Measurements from ENCODE around the gene KDM3B.
A peak's percentile ranks its signal among the peaks of the same experiment; 100 is the strongest.

Gene KDM3B

DNA sequence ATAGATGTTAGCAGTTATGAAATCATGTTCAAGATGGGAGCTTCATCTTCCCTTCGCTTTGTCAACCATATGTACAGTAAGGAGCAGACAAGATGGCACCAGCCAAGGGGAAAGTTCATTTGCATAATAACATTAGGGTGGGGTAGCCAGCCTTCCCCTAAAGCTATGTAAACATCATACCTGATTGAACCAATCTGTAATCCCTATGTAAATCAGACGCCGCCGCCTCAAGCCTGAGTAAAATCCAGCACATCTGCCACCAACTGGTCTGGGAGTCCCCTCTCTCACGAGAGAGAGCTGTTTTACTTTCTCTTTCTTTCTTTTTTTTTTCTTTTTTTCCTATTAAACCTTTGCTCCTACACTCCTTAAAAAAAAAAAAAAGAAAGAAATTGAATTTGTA, 55.5 kb downstream of the KDM3B start:
- no peak for DNase-seq

DNA sequence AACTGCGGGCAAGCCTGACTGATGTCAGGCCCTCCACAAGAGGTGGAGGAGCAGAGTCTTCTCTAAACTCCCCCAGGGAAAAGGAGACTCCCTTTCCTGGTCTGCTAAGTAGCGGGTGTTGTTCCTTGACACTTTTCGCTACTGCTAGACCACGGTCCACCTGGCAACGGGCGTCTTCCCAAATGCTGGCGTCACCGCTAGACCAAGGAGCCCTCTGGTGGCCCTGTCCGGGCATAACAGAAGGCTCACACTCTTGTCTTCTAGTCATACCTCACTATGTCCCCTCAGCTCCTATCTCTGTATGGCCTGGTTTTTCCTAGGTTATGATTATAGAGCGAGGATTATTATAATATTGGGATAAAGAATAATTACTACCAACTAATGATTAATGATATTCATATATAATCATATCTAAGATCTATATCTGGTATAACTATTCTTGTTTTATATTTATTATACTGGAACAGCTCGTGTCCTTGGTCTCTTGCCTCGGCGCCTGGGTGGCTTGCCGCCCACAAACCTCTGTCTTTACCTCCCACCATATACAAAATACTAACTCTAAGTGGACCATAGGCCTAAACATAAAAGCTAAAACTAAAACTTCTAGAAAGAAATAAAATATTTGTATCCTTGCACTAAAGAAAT, 58.6 kb downstream of the KDM3B start:
- peak; percentile 21 for DNase-seq

GRCh38 chr5:138418444-138418843, 66.0 kb downstream of the KDM3B start:
- no peak for DNase-seq

DNA sequence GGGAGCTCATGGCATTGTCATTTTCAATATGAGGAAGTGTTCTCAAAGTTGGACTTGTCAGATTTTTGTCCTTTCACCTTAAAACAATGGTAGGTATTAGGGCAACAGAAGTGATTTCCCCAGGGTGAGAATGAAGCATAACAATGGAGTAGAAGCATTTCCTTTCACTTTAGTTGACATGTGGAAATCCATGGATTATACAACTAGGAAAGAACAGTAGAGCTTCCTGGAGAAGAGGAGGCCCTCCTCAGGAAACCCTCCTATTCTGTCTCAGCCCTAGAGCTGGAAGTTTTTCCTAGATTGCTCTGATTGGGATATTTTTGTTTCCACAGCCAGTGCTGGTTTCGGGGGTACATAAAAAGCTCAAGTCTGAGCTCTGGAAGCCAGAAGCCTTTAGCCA, 72.6 kb downstream of the KDM3B start:
- no peak for DNase-seq

DNA sequence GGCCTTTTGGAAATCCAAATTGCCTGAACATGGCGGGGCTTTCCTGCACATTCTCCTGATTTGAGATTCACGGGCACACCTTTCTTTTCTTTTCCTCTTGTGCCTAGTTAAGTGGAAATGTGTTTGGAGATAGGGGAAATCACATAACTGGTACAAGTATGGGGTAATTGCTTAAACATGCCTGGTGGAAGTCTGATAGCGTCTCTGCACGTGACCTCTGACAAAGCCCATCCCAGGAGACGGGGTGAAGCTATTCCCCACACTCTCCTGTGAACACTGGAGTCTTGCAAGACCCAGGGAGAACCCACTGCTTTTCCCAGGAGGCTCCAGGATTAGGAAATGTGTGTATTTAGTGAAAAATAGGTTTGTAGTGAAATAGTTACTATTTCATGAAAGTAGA, 83.5 kb downstream of the KDM3B start:
- no peak for DNase-seq

DNA sequence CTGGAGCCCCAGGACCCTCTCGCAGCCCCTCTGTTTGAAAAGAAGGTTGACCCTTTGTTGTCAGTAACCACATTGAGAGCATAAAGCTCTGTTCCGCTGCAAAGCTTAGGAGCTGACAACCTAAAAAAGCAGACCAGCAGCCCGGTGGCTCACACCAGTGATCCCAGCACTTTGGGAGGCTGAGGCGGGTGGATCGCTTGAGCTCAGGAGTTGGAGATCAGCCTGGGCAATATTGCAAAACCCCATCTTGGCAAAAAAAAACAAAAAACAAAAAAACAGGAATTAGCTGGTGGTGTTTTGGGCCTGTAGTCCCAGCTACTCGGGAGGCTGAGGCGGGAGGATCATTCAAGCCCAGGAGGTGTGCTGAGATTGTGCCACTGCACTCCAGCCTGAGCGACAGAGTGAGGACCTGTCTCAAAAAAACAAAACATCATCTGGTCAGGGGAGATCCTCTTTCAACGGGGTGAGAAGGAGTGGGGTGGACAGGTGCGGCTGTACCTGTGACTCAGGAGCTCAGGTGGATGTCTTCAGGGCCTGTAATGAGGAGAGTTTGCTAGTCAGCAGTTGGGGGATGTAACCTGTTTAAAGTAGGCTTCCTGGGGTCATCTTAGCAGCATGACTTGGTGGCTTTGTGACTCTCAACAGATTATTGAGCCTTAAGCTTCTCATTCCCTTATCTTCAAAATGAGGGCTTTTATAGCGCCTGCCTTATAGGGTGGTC, 85.7 kb downstream of the KDM3B start:
- DNase-seq: no peak

DNA sequence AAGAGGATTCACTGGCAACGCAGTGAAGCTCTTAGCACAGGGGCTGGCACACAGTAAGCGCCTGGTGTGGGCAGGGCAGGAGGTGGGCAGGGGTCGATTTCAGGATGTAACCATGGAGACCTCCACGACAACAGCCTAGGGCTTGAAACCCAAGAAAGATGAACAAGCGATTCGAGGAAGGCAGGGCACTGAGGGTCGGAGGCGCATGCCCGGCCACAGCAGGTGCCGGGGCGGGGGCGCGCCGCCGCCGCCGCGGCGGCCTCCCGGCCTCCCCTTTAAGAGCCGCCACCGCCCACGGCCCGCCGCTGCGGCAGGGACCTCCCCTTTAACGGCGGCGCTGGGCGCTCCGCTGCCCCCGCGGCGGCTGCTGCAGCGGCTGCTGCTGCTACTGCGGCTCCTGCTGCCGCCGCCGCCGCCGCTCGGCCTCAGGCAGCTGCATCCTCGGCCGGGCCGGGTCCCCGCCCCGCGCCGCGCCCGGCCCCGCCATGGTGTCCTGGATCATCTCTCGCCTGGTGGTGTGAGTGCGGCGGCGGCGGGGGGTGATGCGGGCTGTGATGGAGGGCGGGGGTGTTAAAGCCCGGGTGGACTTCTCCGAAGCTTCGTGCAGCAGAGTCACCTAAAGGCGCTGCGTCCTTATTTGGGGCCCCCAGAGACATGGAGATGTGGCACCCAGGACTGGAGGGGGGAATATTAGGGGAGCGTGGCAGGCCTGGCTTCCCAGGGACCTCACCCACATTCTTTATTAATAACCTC, 86.4 kb downstream of the KDM3B start, which contains the start of gene REEP2:
Gene REEP2 (plus strand): TSS at position 334 of the 753 bp plus-strand sequence. CDS start 152 bp downstream, at position 486.
- peak; percentile 48 for DNase-seq

DNA sequence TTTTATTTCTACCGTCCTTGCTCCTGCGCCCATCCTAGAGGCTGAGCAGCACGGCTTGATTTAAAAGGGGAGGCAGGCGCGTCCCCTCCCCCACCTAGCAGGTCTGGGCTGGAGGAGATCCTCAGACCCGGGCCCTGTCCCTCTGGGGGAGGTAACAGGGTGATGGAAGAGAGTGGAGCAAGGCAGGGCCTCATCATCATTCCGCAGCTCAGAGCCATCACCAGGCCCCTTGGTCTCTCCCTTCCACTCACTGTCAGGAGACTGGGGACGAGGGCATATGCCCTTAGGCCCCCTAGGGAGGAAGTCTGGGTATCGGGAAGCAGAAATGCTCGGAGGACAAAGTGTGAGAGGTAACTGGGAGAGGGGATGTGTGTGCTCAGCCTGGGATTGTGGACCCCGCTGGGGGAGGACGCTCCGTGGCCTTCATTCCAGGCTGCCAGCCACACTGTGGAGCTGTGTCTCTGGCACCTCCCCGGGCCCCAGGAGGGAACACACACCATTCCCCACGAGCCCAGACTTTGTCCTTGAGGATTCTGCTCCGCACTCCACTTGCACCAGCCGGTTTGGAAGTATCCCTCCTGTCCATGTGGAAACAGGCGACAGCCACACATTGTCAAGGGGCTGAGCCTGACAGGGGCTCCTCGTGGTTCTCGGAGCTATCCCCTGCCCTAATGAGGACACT, 87.1 kb downstream of the KDM3B start:
- DNase-seq: peak; percentile 8

- no peak for DNase-seq
These were observed 87.9 kb downstream of the KDM3B start for GRCh38 chr5:138440159-138441073.

GRCh38 chr5:138441221-138441620, 88.7 kb downstream of the KDM3B start:
- no peak for DNase-seq

DNA sequence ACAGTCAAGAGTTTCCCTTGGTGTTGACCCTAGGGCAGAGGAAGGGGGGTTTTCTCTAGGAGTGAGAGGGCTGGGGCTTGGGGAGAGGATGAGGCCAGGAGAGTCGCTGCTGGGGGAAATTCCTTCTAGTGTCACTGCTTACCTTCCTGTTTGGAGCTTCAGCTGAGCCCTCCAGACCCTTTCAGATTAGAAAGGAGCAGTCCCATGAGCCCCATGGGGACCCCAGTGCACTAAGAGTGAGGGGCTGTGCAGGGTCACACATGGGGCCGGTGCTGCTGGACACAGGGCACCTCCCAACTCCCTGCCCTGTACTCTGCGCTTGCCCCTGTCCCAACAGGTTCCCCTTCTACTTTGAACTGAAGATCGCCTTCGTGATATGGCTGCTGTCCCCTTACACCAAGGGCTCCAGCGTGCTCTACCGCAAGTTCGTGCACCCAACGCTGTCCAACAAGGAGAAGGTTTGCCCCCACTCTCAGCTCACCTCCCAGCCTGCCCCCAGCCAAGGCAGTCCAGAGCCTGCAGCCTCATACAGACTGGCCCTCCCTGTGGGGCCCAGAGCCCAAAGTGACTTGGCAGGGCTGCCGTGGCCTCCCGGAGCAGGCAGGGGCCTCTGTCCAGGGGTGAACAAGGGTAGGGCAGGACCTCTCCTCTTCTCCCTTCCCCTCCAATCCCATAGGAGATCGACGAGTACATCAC, 91.7 kb downstream of the KDM3B start:
- DNase-seq: no peak

DNA sequence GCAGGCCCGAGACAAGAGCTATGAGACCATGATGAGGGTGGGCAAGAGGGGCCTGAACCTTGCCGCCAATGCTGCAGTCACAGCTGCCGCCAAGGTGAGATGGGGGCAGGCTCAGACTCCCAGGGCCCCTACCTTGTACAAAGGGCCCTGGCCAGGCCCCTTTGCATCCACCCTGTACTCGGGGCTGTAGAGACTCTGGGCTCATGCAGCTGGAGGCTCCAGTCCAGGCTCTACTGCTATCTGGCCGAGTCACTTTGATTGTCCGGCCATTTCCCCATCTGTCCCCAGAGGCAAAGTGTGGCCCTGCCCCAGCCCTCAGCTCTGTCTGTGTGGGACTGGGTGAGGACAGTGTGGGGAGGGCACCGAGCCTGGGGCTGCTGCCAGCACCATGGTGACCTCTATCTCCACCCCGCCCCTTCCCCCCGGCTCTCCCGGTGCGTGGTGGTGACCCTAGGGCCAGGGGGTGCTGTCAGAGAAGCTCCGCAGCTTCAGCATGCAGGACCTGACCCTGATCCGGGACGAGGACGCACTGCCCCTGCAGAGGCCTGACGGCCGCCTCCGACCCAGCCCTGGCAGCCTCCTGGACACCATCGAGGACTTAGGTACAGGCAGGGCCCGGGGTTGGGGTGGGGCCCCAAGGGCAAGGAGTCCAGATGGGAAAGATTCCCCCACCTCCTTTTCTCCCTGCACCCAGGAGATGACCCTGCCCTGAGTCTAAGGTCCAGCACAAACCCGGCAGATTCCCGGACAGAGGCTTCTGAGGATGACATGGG, 92.5 kb downstream of the KDM3B start:
- no peak for DNase-seq

DNA sequence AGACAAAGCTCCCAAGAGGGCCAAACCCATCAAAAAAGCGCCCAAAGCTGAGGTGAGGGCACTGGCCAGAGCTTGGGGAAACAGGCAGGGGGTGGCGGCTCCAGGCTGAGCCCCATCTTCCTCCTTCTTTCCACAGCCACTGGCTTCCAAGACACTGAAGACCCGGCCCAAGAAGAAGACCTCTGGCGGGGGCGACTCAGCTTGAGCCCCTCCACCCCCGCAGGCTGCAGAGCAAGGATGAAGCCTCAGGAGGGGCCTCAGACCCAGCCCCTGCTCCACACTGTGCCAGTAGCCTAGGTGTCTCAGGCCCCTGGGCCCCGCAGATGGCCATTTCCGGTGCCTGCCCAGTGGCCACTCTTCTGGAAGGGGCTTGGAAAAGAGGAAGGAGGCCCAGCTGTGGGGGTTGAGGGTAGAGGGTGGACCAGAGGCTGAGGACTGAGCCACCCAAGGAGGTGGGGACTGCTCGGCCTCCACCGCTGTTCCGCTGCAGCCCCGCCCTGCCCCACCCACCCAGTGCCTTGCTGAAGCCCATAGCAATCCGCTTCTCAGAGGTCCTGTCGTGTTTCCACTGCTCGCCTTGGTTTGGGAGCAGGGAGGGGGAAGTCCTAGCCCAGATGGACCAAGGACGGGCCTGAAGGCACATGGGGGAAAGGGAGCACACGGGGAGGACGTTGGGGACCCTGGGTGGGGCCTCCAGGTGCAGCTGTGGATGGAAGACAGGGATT, 93.2 kb downstream of the KDM3B start:
- no peak for DNase-seq

- DNase-seq: no peak
These were observed 95.6 kb downstream of the KDM3B start for GRCh38 chr5:138448070-138448469.

DNA sequence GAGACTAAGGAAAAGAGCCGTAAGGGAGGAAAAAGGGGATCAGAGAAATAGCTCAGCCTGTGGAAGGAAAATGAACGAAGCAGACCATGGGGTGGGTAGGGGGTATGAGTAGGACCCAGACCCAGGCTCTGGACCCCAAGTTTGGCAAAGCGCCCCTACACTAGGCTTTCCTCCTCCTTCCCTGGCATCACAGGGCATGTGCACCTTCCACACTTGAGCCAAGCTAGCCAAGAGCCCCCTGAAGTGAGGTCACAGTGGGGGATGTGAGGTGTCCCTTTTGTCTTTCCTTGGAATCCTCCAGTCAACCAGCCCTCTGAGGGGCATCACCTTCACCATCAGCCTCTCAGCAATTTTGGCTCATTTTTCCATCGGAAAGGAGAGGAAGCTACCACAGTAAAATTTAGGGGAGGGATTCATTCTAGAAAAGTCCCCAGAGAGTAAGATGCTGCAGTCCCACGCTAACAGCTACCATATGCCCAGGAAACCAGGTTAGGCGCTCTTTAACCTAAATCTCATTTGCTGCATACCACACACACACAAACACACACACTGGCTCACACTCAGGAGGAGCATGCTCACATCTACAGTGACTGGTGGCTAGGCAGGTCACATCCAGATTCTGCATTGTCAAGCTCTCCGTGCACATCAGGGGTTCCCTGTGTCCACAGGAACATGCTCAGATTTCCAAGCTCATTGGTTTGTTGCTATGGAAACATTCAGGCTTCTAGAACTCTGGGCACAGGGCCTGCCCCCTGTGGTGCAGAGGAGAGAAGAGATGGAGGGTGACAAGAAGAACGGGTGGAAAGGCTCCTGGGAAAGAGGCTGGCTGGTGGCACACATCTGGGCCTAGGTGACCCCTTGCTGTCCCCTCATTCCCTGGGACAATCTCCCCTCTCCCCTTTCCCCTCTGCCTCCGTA, 96.3 kb downstream of the KDM3B start:
- peak; percentile 89 for DNase-seq

GRCh38 chr5:138449501-138450239, 97.2 kb downstream of the KDM3B start:
- DNase-seq: peak; percentile 79

GRCh38 chr5:138450971-138451370, 98.5 kb downstream of the KDM3B start:
- DNase-seq: no peak

DNA sequence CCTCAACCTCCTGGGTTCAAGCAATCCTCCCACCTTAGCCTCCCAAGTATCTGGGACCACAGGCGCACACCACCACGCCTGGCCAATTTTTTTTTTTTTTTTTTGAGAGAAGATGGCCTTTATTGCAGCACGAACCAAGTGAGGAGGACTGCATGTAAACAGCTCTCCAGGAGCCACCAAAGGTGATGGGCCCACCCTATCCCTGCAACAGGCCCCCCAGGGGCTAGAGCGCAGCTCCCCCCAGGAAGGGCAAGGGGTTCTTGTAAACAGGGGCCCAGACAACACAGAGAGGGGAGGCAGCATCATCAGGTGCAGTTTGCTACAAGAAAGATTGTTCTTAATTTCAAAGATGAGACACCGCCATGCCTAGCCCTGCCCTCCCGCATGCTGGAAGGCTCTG, 100.2 kb downstream of the KDM3B start:
- DNase-seq: no peak

Measured in fibroblast of skin of scalp (primary cell).